H9 (cell line): ENCODE results near the gene BNIP5. TPM values are rescaled to one million over a fixed set of nuclear protein-coding genes. Genes with fewer than 3 reads are reported as not detected.

ENCODE experiments used
- DNase-seq: peaks from one replicate; pipeline ENCODE4 v3.0.0-alpha.2; 2017
- H2AFZ ChIP-seq: one replicate; pipeline ENCODE4 v1.6.1; 2013; ENCODE audit warnings: mild to moderate bottlenecking, low read length, control low read depth, moderate library complexity
- H2AK5ac ChIP-seq: 2 replicates; pipeline ENCODE4 v1.6.1; 2013; ENCODE audit warnings: low read length, control low read depth, mixed read lengths; ENCODE audit not compliant: insufficient read length
- H2BK120ac ChIP-seq: one replicate; pipeline ENCODE4 v1.6.1; 2013; ENCODE audit warnings: low read depth, mild to moderate bottlenecking, low read length, control low read depth, inconsistent platforms; ENCODE audit not compliant: poor library complexity, severe bottlenecking
- H2BK12ac ChIP-seq: 2 replicates; pipeline ENCODE4 v1.6.1; 2013; ENCODE audit warnings: low read length, control low read depth, mixed read lengths, low read depth; ENCODE audit not compliant: insufficient read length
- H2BK15ac ChIP-seq: 2 replicates; pipeline ENCODE4 v1.6.1; 2013; ENCODE audit warnings: low read depth, low read length, control low read depth
- H2BK20ac ChIP-seq: one replicate; pipeline ENCODE4 v1.6.1; 2013; ENCODE audit warnings: low read depth, mild to moderate bottlenecking, low read length, control low read depth, inconsistent platforms; ENCODE audit not compliant: poor library complexity, severe bottlenecking
- H2BK5ac ChIP-seq: 2 replicates; pipeline ENCODE4 v1.6.1; 2013; ENCODE audit warnings: low read length, control low read depth, mixed read lengths; ENCODE audit not compliant: insufficient read length
- H3K14ac ChIP-seq: 2 replicates; pipeline ENCODE4 v1.6.1; 2013; ENCODE audit warnings: low read length, control low read depth; ENCODE audit not compliant: insufficient read depth
- H3K18ac ChIP-seq: 2 replicates; pipeline ENCODE4 v1.6.1; 2013; ENCODE audit warnings: low read depth, mild to moderate bottlenecking, mixed read lengths, low read length, control low read depth; ENCODE audit not compliant: insufficient read length
- H3K23ac ChIP-seq: 2 replicates; pipeline ENCODE4 v1.6.1; 2013; ENCODE audit warnings: low read length, control low read depth, mixed read lengths, low read depth; ENCODE audit not compliant: insufficient read length
- H3K23me2 ChIP-seq: 2 replicates; pipeline ENCODE4 v1.6.1; 2013; ENCODE audit warnings: low read depth, mild to moderate bottlenecking, mixed read lengths, low read length, control low read depth; ENCODE audit not compliant: insufficient read length, poor library complexity, severe bottlenecking
- H3K27ac ChIP-seq: 2 replicates; pipeline ENCODE4 v1.5.1; 2013; ENCODE audit warnings: low read length, control low read depth, mixed read lengths, low read depth; ENCODE audit not compliant: insufficient read length
- H3K27me3 ChIP-seq: 2 replicates; pipeline ENCODE4 v1.6.1; 2013; ENCODE audit warnings: low read length, control low read depth, inconsistent platforms; ENCODE audit not compliant: insufficient read depth
- H3K4ac ChIP-seq: 2 replicates; pipeline ENCODE4 v1.6.1; 2013; ENCODE audit warnings: low read depth, mild to moderate bottlenecking, control low read depth, inconsistent platforms, low read length, moderate library complexity
- H3K4me1 ChIP-seq: 2 replicates; pipeline ENCODE4 v1.6.1; 2013; ENCODE audit warnings: low read length, control low read depth, inconsistent platforms; ENCODE audit not compliant: insufficient read depth
- H3K4me2 ChIP-seq: 2 replicates; pipeline ENCODE4 v1.6.1; 2013; ENCODE audit warnings: low read length, control low read depth, mixed read lengths; ENCODE audit not compliant: insufficient read length, insufficient read depth
- H3K56ac ChIP-seq: 2 replicates; pipeline ENCODE4 v1.6.1; 2013; ENCODE audit warnings: low read depth, mild to moderate bottlenecking, mixed read lengths, low read length, control low read depth; ENCODE audit not compliant: insufficient read length
- H3K79me1 ChIP-seq: 2 replicates; pipeline ENCODE4 v1.6.1; 2013; ENCODE audit warnings: low read depth, mild to moderate bottlenecking, moderate library complexity, low read length, control low read depth, inconsistent platforms; ENCODE audit not compliant: insufficient read depth, poor library complexity, severe bottlenecking
- H3K79me2 ChIP-seq: 2 replicates; pipeline ENCODE4 v1.6.1; 2013; ENCODE audit warnings: low read length, control low read depth, inconsistent platforms; ENCODE audit not compliant: insufficient read depth
- H3K9ac ChIP-seq: 2 replicates; pipeline ENCODE4 v1.6.1; 2013; ENCODE audit warnings: low read length, control low read depth, mixed read lengths; ENCODE audit not compliant: insufficient read length; ENCODE audit errors: extremely low read depth
- H3K9me3 ChIP-seq: one replicate; pipeline ENCODE4 v1.6.1; 2013; ENCODE audit warnings: low read depth, low read length, inconsistent platforms; ENCODE audit not compliant: control insufficient read depth
- H3T11ph ChIP-seq: one replicate; pipeline ENCODE4 v1.6.1; 2013; ENCODE audit warnings: mild to moderate bottlenecking, low read length, control low read depth, inconsistent platforms
- H4K20me1 ChIP-seq: one replicate; pipeline ENCODE4 v1.6.1; 2013; ENCODE audit not compliant: control insufficient read depth, insufficient read length, insufficient read depth
- H4K5ac ChIP-seq: 2 replicates; pipeline ENCODE4 v1.6.1; 2013; ENCODE audit warnings: low read depth, mild to moderate bottlenecking, mixed read lengths, low read length, control low read depth; ENCODE audit not compliant: insufficient read length
- H4K8ac ChIP-seq: replicated peaks from 2 replicates; pipeline ENCODE4 v1.6.1; 2013; ENCODE audit warnings: low read length, control low read depth, mixed read lengths, low read depth; ENCODE audit not compliant: insufficient read length
- H4K91ac ChIP-seq: 2 replicates; pipeline ENCODE4 v1.6.1; 2013; ENCODE audit warnings: low read depth, mild to moderate bottlenecking, moderate library complexity, mixed read lengths, low read length, control low read depth; ENCODE audit not compliant: insufficient read length
- H3K27ac Mint-ChIP-seq, 3 experiments: 2 replicates in 2 of 3; 3 replicates in 1 of 3; pipeline ENCODE4 v1.8.0; 2020 to 2021; ENCODE audit warnings: mixed read lengths in 3 of 3, mild to moderate bottlenecking in 1 of 3, moderate library complexity in 1 of 3
- H3K27me3 Mint-ChIP-seq: 2 replicates; pipeline ENCODE4 v1.8.0; 2021; ENCODE audit warnings: low read depth, mild to moderate bottlenecking, moderate library complexity, mixed read lengths
- H3K36me3 Mint-ChIP-seq, 3 experiments: 2 replicates in 2 of 3; 3 replicates in 1 of 3; pipeline ENCODE4 v1.8.0; 2020 to 2021; ENCODE audit warnings: low read depth in 3 of 3, mixed read lengths in 3 of 3; ENCODE audit not compliant: insufficient read depth in 1 of 3
- H3K4me1 Mint-ChIP-seq, 2 experiments: 2 replicates each; pipeline ENCODE4 v1.8.0; 2020; ENCODE audit warnings: mixed read lengths in 2 of 2
- H3K4me3 Mint-ChIP-seq, 2 experiments: 2 replicates in 1 of 2; 3 replicates in 1 of 2; pipeline ENCODE4 v1.8.0; 2020 to 2021; ENCODE audit warnings: mild to moderate bottlenecking in 2 of 2, mixed read lengths in 2 of 2, moderate library complexity in 1 of 2
- H3K9me3 Mint-ChIP-seq, 2 experiments: 2 replicates in 1 of 2; 3 replicates in 1 of 2; pipeline ENCODE4 v1.8.0; 2020; ENCODE audit warnings: mild to moderate bottlenecking in 2 of 2, mixed read lengths in 2 of 2, moderate library complexity in 1 of 2
- CTCF ChIP-seq: fragments of 200-600 bp; sonication (generic); conservative IDR thresholded peaks from 3 replicates; pipeline ENCODE4 v1.8.0; 2021; ENCODE audit warnings: antibody characterized with exemption, mild to moderate bottlenecking
- WGBS: extraction: QIAGEN DNeasy Blood & Tissue Kit; methylation state at CpG from one replicate; pipeline ENCODE4 v1.1.7; 2013; ENCODE audit warnings: missing lambda C conversion rate, low lambda C conversion rate, mixed read lengths; ENCODE audit not compliant: insufficient read length; ENCODE audit errors: extremely low coverage; 5-methylcytosine and 5-hydroxymethylcytosine counted together
- total RNA-seq: library from RNA; stranded (reverse); gene quantifications from 2 replicates; pipeline ENCODE4 v1.2.1, GENCODE V29; 2021

BNIP5 gene
- total RNA-seq, 1 experiment from 2014 or later = not detected

DNA sequence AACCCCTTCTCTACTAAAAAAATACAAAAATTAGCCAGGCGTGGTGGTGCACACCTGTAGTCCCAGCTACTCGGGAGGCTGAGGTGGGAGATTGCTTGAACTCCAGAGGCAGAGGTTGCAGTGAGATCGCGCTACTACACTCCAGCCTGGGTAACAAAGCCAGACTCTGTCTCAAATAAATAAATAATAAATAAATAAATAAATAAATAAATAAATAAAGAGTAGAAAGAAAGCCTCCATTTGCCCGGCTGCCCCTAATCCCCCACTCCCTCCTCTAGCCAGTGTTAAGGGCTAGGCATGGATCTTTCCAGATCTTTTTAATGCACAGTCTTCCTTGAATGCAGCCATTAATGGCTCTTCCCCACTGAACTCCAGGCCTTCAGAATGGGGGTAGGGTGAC is 63.6 kb downstream of the BNIP5 start:
- Histone ChIP-seq H3K4ac (no peak overlapping the region), H3K79me2 (no peaks in the 10 kb centered on the region), H3K23ac (no peak overlapping the region), H4K5ac (no peak overlapping the region), H2BK20ac (no peak overlapping the region), H2BK120ac (no peak overlapping the region), H3K14ac (no peak overlapping the region), H3K27ac (no peak overlapping the region), H4K91ac (no peak overlapping the region), H2BK15ac (no peak overlapping the region), H3T11ph (no peak overlapping the region), H3K79me1 (no peaks in the 10 kb centered on the region), H3K18ac (no peak overlapping the region), H3K4me2 (no peak overlapping the region), H3K9me3 (no peaks in the 10 kb centered on the region), H2AK5ac (no peak overlapping the region), H4K8ac (no peak overlapping the region), H2BK12ac (no peak overlapping the region), H3K56ac (no peak overlapping the region), H3K9ac (no peak overlapping the region), H3K27me3 (no peaks in the 10 kb centered on the region; the same call in 1 of the 2 replicates), H3K4me1 (no peaks in the 10 kb centered on the region), H4K20me1 (no peaks in the 10 kb centered on the region), H2BK5ac (no peak overlapping the region), H2AFZ (no peak overlapping the region), H3K23me2 (no peaks in the 10 kb centered on the region)
- DNase-seq = no peak
- H3K4me3 Mint-ChIP-seq = no peak overlapping the region
- peaks cover 10% of the 10 kb centered on the region for H3K27me3 Mint-ChIP-seq
- no peak overlapping the region for H3K27ac Mint-ChIP-seq
- H3K36me3 Mint-ChIP-seq = no peaks in the 10 kb centered on the region
- TF ChIP-seq CTCF = no peak
- H3K4me1 Mint-ChIP-seq = peaks cover 3 to 5% of the 10 kb centered on the region in 2 experiments; a peak in 3 of 4 replicates
- H3K9me3 Mint-ChIP-seq = no peaks in the 10 kb centered on the region
- no CpG with 5 or more reads among the region's 5 CpGs for WGBS
